Sigmoid colon (tissue), 4 donors: ENCODE measurements around the gene MTTP.

Source experiments
- CTCF ChIP-seq, 4 experiments: fragments of 450-650 bp in 3 of 4; fragments of 200-600 bp in 1 of 4; IDR thresholded peaks; one replicate each; pipeline ENCODE4 v1.5.1; 2016 to 2019; ENCODE audit warnings: antibody characterized with exemption in 4 of 4, mild to moderate bottlenecking in 3 of 4, moderate library complexity in 2 of 4
- EP300 ChIP-seq, 4 donors: sonication (generic); formaldehyde crosslinking; IDR thresholded peaks; one replicate each; pipeline ENCODE4 v1.6.1; 2017; ENCODE audit warnings: antibody characterized with exemption in 4 of 4

GRCh38 chr4:99612281-99612680, 37.7 kb downstream of the MTTP start:
- TF ChIP-seq CTCF (IDR thresholded peaks at IDR 0.05) (no peak), EP300 (IDR thresholded peaks at IDR 0.05) (no peak)
